HFF-Myc (cell line): Measurements from ENCODE around the gene IFFO2.
"Not testable (repeated sequence)": the region's sequence is repeated elsewhere in the genome, so short reads cannot be mapped to it uniquely, and the experiment has no call there.

Experiments used
- DNase-seq: peaks from one replicate; pipeline ENCODE4 v3.0.0-alpha.2; 2011; ENCODE audit warnings: low read depth; ENCODE audit errors: extremely low read depth
- H3K4me3 ChIP-seq: replicated peaks from 2 replicates; pipeline ENCODE4 v1.5.1; 2011; ENCODE audit warnings: low read depth, mild to moderate bottlenecking, control low read depth, low read length
- CTCF ChIP-seq: IDR thresholded peaks from 2 replicates; pipeline ENCODE4 v1.5.1; 2012; ENCODE audit warnings: mild to moderate bottlenecking, low read depth, low read length, control low read depth; ENCODE audit errors: missing control alignments

The IFFO2 gene

GRCh38 chr1:18899363-18900049, 57.0 kb downstream of the IFFO2 start:
- no peak for TF ChIP-seq CTCF
- no peak overlapping the region for H3K4me3 ChIP-seq

GRCh38 chr1:18898567-18898966, 57.9 kb downstream of the IFFO2 start:
- no peak for TF ChIP-seq CTCF
- no peak for DNase-seq
- no peak overlapping the region for H3K4me3 ChIP-seq

More at GRCh38 chr1:18899363-18900049, 57.0 kb downstream of the IFFO2 start:
- no peak for DNase-seq

- H3K4me3 ChIP-seq: no peak overlapping the region
- TF ChIP-seq CTCF: no peak
- no peak for DNase-seq
Observed at GRCh38 chr1:18895317-18895716, 61.2 kb downstream of the IFFO2 start.

GRCh38 chr1:18893120-18893519, 63.4 kb downstream of the IFFO2 start:
- H3K4me3 ChIP-seq: no peak overlapping the region
- no peak for DNase-seq
- TF ChIP-seq CTCF: no peak

GRCh38 chr1:18891858-18892257, 64.6 kb downstream of the IFFO2 start:
- not testable (repeated sequence) for H3K4me3 ChIP-seq, DNase-seq

- DNase-seq: no peak
- H3K4me3 ChIP-seq: no peak overlapping the region
- TF ChIP-seq CTCF: no peak
Observed at GRCh38 chr1:18891426-18891780, 65.1 kb downstream of the IFFO2 start.

- no peak for DNase-seq
- TF ChIP-seq CTCF: no peak
- no peak overlapping the region for H3K4me3 ChIP-seq
Observed at GRCh38 chr1:18890706-18891425, 65.6 kb downstream of the IFFO2 start.
